ENCODE measurements around the gene LHPP.

- no peak for TF ChIP-seq CTCF (conservative IDR thresholded peaks at IDR 0.05; ENCODE audit: low read depth, low read length)
- no peak for TF ChIP-seq EZH2 (IDR thresholded peaks at IDR 0.05; ENCODE audit: low read length, unreplicated experiment)
- TF ChIP-seq EZH2phosphoT487 (IDR thresholded peaks at IDR 0.05; ENCODE audit: borderline replicate concordance, low read length), result no peak
These were observed 2.7 kb upstream of the LHPP start for GRCh38 chr10:124458889-124459288.
